ENCODE measurements around the gene DEFB121.

GRCh38 chr20:31449511-31450414 is 43.7 kb upstream of the DEFB121 start:
- TF ChIP-seq CTCF (conservative IDR thresholded peaks at IDR 0.05 in 1 of 2, IDR thresholded peaks at IDR 0.05 in 1 of 2; ENCODE audit: low read depth in 1 of 2, low read length in 2 of 2) (no peak), EZH2 (IDR thresholded peaks at IDR 0.05; ENCODE audit: low read length, missing control alignments) (no peak)
